ENCODE measurements around the gene KREMEN2. TPM values are rescaled to one million over a fixed set of nuclear protein-coding genes. Genes with fewer than 3 reads are reported as not detected.

Gene KREMEN2
- total and polyA plus RNA-seq, 9 of the 15 experiments (the other 6 are each of a cell fraction or from before 2014, with no cell fraction given) = 0.04 to 7.7 (median 1.5) TPM; not detected in 1

DNA sequence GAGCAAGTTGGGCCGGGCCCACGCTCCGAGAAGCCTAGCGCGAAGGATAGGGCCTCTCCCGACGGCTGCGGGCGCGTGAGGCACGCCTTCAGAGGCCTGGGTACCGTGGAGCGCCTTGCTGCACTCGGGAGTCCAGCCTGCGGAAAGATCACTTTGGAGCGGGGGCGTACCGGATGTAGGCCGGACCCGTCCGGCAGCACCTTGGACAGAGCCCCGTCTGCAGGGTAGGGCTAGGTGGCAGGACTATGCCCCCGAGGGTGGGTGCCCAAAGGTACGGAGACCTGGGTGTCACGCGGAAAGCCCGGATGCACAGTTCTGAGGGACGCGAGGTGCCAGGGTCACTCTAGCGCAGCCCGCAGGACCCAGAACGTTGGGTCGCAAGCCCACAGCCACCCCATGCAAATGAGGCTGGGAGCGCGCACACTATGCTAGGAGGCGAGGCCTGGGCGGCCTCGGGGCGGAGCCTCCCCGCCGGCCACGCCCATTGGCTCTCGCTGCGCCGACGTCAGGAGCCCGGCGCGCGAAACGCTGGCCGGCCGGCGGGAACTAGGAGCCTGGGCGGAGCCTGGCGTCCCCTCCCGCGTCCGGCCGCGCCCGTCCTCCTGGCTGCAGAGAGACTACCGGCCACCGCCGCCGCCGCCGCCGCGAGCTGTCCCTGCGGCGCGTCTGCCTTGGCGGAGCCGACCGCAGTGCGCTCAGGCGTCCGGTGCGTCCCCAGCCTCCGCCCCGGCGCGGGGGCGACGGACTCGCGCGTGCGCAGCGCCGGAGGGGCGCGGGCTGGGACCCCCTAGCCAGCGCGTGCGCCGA lies 4.9 kb downstream of the KREMEN2 start, which contains the start of gene PAQR4 (continued):
- TF ChIP-seq PRMT5 (CRISPR knock-in tag; IDR thresholded peaks at IDR 0.05) (peak; percentile 92), SMARCA4 (IDR thresholded peaks at IDR 0.05) (peak; percentile 72), MEF2D (tag; conservative IDR thresholded peaks at IDR 0.05; ENCODE audit: low read depth) (no peak), ARID2 (IDR thresholded peaks at IDR 0.05) (0 out of 2 replicates have a peak, but pooled peaks have one; percentile 24), ZNF274 (IDR thresholded peaks at IDR 0.05; ENCODE audit: borderline replicate concordance, low read depth, low read length) (no peak), ETV5 (CRISPR knock-in tag; IDR thresholded peaks at IDR 0.05; ENCODE audit: low read depth) (peak; percentile 99)
- TF ChIP-seq, protein P1, sequence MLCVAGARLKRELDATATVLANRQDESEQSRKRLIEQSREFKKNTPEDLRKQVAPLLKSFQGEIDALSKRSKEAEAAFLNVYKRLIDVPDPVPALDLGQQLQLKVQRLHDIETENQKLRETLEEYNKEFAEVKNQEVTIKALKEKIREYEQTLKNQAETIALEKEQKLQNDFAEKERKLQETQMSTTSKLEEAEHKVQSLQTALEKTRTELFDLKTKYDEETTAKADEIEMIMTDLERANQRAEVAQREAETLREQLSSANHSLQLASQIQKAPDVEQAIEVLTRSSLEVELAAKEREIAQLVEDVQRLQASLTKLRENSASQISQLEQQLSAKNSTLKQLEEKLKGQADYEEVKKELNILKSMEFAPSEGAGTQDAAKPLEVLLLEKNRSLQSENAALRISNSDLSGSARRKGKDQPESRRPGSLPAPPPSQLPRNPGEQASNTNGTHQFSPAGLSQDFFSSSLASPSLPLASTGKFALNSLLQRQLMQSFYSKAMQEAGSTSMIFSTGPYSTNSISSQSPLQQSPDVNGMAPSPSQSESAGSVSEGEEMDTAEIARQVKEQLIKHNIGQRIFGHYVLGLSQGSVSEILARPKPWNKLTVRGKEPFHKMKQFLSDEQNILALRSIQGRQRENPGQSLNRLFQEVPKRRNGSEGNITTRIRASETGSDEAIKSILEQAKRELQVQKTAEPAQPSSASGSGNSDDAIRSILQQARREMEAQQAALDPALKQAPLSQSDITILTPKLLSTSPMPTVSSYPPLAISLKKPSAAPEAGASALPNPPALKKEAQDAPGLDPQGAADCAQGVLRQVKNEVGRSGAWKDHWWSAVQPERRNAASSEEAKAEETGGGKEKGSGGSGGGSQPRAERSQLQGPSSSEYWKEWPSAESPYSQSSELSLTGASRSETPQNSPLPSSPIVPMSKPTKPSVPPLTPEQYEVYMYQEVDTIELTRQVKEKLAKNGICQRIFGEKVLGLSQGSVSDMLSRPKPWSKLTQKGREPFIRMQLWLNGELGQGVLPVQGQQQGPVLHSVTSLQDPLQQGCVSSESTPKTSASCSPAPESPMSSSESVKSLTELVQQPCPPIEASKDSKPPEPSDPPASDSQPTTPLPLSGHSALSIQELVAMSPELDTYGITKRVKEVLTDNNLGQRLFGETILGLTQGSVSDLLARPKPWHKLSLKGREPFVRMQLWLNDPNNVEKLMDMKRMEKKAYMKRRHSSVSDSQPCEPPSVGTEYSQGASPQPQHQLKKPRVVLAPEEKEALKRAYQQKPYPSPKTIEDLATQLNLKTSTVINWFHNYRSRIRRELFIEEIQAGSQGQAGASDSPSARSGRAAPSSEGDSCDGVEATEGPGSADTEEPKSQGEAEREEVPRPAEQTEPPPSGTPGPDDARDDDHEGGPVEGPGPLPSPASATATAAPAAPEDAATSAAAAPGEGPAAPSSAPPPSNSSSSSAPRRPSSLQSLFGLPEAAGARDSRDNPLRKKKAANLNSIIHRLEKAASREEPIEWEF (CRISPR knock-in tag; IDR thresholded peaks at IDR 0.05) = no peak
- TF ChIP-seq, protein P2, sequence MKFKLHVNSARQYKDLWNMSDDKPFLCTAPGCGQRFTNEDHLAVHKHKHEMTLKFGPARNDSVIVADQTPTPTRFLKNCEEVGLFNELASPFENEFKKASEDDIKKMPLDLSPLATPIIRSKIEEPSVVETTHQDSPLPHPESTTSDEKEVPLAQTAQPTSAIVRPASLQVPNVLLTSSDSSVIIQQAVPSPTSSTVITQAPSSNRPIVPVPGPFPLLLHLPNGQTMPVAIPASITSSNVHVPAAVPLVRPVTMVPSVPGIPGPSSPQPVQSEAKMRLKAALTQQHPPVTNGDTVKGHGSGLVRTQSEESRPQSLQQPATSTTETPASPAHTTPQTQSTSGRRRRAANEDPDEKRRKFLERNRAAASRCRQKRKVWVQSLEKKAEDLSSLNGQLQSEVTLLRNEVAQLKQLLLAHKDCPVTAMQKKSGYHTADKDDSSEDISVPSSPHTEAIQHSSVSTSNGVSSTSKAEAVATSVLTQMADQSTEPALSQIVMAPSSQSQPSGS (CRISPR knock-in tag; IDR thresholded peaks at IDR 0.05) = no peak
- TF ChIP-seq, protein P3, sequence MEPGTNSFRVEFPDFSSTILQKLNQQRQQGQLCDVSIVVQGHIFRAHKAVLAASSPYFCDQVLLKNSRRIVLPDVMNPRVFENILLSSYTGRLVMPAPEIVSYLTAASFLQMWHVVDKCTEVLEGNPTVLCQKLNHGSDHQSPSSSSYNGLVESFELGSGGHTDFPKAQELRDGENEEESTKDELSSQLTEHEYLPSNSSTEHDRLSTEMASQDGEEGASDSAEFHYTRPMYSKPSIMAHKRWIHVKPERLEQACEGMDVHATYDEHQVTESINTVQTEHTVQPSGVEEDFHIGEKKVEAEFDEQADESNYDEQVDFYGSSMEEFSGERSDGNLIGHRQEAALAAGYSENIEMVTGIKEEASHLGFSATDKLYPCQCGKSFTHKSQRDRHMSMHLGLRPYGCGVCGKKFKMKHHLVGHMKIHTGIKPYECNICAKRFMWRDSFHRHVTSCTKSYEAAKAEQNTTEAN (CRISPR knock-in tag; IDR thresholded peaks at IDR 0.05) = peak; percentile 16; the same call in 1 of the 2 replicates
- TF ChIP-seq, protein P4, sequence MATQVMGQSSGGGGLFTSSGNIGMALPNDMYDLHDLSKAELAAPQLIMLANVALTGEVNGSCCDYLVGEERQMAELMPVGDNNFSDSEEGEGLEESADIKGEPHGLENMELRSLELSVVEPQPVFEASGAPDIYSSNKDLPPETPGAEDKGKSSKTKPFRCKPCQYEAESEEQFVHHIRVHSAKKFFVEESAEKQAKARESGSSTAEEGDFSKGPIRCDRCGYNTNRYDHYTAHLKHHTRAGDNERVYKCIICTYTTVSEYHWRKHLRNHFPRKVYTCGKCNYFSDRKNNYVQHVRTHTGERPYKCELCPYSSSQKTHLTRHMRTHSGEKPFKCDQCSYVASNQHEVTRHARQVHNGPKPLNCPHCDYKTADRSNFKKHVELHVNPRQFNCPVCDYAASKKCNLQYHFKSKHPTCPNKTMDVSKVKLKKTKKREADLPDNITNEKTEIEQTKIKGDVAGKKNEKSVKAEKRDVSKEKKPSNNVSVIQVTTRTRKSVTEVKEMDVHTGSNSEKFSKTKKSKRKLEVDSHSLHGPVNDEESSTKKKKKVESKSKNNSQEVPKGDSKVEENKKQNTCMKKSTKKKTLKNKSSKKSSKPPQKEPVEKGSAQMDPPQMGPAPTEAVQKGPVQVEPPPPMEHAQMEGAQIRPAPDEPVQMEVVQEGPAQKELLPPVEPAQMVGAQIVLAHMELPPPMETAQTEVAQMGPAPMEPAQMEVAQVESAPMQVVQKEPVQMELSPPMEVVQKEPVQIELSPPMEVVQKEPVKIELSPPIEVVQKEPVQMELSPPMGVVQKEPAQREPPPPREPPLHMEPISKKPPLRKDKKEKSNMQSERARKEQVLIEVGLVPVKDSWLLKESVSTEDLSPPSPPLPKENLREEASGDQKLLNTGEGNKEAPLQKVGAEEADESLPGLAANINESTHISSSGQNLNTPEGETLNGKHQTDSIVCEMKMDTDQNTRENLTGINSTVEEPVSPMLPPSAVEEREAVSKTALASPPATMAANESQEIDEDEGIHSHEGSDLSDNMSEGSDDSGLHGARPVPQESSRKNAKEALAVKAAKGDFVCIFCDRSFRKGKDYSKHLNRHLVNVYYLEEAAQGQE (IDR thresholded peaks at IDR 0.05; ENCODE audit: borderline replicate concordance) = peak; percentile 100
- TF ChIP-seq, protein P4 (CRISPR knock-in tag; IDR thresholded peaks at IDR 0.05; ENCODE audit: low read depth) = peak; percentile 100

All from K562 (cell line).